Activated T-helper 1 cell treated with anti-CD3 and anti-CD28 coated beads, Interleukin-12 subunit alpha, Interleukin-12 subunit beta, Interleukin-2, Interleukin-4 antibody, amounts not matched to agents 30 ng/mL and 10 ng/mL and 1 ng/mL, durations not matched to agents 14 hours and 24 hours and 36 hours (primary cell): ENCODE results near the gene SSBP3. TPM values are rescaled to one million over a fixed set of nuclear protein-coding genes. Genes with fewer than 3 reads are reported as not detected.

ENCODE experiments used
- DNase-seq: peaks from one replicate; pipeline ENCODE4 v3.0.0; 2021; ENCODE audit warnings: low spot score
- H3K27ac Mint-ChIP-seq: one replicate; pipeline ENCODE4 v1.8.0; 2021; ENCODE audit warnings: mild to moderate bottlenecking, mixed read lengths
- H3K27me3 Mint-ChIP-seq: one replicate; pipeline ENCODE4 v1.8.0; 2022; ENCODE audit warnings: mild to moderate bottlenecking, moderate library complexity, mixed read lengths; ENCODE audit not compliant: insufficient read depth
- H3K36me3 Mint-ChIP-seq: one replicate; pipeline ENCODE4 v1.8.0; 2021; ENCODE audit warnings: low read depth, mixed read lengths
- H3K4me1 Mint-ChIP-seq: one replicate; pipeline ENCODE4 v1.8.0; 2021; ENCODE audit warnings: low read depth, mixed read lengths
- H3K4me3 Mint-ChIP-seq: one replicate; pipeline ENCODE4 v1.8.0; 2021; ENCODE audit warnings: mild to moderate bottlenecking, moderate library complexity, mixed read lengths
- H3K9me3 Mint-ChIP-seq: one replicate; pipeline ENCODE4 v1.8.0; 2021; ENCODE audit warnings: mixed read lengths
- intact Hi-C: fragments of 100-400 bp; cut with micrococcal nuclease; formaldehyde crosslinking; loops from one replicate; pipeline ENCODE4 v1.15.1; 2024
- total RNA-seq: library from RNA; stranded (reverse); gene quantifications from 2 replicates; pipeline ENCODE4 v1.2.3, GENCODE V29; 2022

Gene SSBP3
- total RNA-seq, 1 donor from 2014 or later: 98.0 TPM

DNA sequence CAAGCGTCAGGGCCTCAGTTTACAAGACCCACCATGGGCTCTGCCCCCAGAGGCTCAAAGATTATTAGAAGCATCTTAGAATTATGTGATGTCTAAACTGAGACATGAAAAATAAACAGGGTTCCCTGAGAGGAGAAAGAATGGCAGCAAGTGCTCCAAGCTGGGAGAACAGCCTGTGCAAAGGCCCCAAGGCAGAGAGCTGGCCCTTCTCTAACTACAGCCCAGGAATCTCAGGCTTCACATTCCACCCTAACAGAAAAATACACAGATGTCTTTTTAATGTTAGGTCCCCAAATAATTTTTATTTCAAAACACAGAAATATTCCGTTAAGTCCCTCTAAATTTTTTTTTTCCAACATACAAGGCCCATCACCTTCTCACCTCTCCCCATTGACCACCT, 21.7 kb downstream of the SSBP3 start:
- intact Hi-C loops: no loop called here
- no peak overlapping the region for H3K27ac Mint-ChIP-seq
- no peaks in the 10 kb centered on the region for H3K9me3 Mint-ChIP-seq

DNA sequence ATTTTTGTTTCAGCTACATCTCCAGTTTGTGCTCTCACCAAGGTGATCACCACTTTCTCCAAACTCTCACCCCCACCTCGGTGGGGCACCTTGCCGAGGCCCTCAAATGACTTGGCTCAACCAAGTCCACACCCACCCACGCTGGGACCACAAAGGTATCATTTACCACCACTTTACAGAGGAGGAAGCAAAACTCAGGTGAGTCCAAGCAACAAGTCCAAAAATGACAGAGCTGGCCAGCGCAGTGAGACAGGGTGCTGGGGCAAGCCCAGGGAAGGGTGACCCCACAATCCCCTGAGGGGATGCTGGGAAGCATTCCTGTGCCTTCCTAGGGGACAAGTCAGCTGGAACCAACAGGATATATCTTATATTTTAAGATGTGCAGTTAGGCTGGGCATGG, 24.7 kb downstream of the SSBP3 start:
- no peak overlapping the region for H3K27ac Mint-ChIP-seq

More for the DNA sequence above, 21.7 kb downstream of the SSBP3 start:
- no peak for DNase-seq
- Mint-ChIP-seq H3K4me1 (peaks cover 47% of the 10 kb centered on the region), H3K27me3 (no peaks in the 10 kb centered on the region), H3K4me3 (no peak overlapping the region), H3K36me3 (peaks cover 23% of the 10 kb centered on the region)

DNA sequence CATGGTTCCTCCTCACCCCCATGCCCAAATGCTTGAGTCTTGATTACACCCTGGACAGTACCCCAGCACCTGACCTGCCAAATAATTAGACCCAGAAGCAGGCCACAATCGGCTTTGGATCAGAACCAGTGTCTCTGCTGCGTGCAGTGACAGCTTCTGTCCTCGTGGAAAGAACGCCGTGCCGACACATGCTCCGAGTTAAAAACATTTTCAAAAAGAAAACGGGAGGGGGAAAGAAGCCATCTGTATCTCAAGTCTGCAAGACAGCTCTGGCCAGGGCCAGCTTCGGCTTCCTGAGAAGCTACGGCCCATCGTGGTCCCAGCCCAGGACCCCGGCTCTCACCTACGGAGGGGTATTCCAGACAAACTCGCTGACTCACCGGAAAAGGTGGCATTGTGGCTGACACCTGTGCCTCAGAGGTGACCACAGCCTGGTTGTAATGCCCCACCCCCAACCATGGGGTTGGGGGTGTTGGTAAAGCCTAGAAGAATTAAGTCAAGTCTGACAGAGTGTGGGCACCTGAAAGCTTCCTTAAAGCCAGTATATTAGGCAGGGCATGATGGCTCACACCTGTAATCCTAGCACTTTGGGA, 25.8 kb downstream of the SSBP3 start:
- DNase-seq: no peak
- no peaks in the 10 kb centered on the region for H3K9me3 Mint-ChIP-seq
- peaks cover 30% of the 10 kb centered on the region for H3K36me3 Mint-ChIP-seq
- H3K27me3 Mint-ChIP-seq: no peaks in the 10 kb centered on the region
- H3K4me1 Mint-ChIP-seq: peaks cover 63% of the 10 kb centered on the region
- H3K27ac Mint-ChIP-seq: no peak overlapping the region
- intact Hi-C loops: no loop called here
- no peak overlapping the region for H3K4me3 Mint-ChIP-seq

More for the DNA sequence above, 24.7 kb downstream of the SSBP3 start:
- Mint-ChIP-seq H3K4me1 (peaks cover 64% of the 10 kb centered on the region), H3K9me3 (no peaks in the 10 kb centered on the region), H3K36me3 (peaks cover 28% of the 10 kb centered on the region), H3K4me3 (no peak overlapping the region), H3K27me3 (no peaks in the 10 kb centered on the region)
- intact Hi-C loops: no loop called here
- DNase-seq: no peak

DNA sequence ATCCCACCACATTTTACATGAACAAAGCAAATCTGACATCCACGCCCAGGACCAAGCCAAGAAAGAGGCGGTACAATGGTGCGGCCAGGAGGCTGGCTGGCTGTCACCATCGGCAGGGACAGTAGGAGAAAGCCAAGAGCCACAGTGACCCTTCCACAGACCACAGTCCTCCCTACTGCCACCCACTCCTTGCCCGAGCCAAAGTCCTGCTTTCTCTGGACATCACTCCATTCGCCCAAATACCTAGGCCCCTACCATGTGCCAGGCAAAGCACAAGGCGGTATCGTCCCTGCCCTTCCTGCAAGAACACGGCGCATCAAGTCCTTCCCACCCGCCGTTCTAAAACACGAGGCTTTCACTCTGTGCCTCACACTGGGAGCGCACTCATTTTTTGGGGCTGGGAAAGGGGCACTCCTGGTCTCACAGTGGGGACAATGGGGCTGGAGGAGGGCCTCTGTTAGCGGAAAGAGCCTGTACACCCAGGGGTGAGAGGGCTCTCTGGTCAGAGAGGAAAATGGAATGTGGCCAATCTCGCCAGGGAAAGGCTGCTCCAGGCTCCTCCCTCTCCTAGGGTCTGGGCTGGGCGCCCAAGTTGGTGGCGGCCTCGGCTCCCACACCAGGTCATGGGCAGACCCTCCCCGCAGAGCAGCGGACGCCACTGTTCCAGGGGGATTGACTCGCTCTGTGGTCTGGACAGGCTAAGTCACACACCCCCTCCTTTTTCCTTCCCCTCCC, 26.5 kb downstream of the SSBP3 start:
- Mint-ChIP-seq H3K27me3 (no peaks in the 10 kb centered on the region), H3K27ac (no peak overlapping the region), H3K4me3 (no peak overlapping the region), H3K4me1 (peaks cover 57% of the 10 kb centered on the region), H3K9me3 (no peaks in the 10 kb centered on the region), H3K36me3 (peaks cover 26% of the 10 kb centered on the region)
- intact Hi-C loops: no loop called here
- no peak for DNase-seq

DNA sequence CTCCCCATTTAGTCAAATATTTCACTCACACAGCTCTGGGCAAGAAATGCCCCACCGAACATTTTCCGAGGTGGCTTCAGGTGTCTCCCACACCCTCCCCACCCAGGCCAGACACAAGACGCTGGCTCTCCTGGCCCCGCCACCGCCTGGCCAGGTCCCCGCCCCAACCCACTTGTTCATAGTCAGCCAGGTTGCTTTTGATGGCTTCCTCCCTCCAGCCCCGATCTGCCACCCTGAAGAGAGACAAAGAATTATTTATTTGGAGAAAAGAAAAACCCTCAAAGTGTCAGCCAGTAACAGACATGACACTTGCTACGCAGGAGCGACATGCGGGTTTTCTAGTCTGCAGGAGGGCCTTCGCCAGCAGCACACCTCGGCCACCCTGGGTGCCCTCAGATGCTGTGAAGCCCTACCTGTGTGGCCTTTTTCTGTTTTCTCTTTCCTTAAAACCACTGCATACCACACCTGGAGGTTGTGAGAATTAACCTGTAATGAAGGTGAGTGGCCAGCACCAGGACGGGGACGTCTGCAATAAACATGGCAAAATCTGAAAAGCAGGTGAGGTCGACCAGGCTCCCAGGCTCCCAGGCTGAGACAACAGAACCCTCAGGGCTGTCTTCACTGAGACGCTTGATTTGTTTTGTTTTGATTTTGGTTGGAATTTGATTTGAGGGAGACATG, 27.2 kb downstream of the SSBP3 start:
- no peak overlapping the region for H3K27ac Mint-ChIP-seq
- H3K9me3 Mint-ChIP-seq: no peaks in the 10 kb centered on the region

DNA sequence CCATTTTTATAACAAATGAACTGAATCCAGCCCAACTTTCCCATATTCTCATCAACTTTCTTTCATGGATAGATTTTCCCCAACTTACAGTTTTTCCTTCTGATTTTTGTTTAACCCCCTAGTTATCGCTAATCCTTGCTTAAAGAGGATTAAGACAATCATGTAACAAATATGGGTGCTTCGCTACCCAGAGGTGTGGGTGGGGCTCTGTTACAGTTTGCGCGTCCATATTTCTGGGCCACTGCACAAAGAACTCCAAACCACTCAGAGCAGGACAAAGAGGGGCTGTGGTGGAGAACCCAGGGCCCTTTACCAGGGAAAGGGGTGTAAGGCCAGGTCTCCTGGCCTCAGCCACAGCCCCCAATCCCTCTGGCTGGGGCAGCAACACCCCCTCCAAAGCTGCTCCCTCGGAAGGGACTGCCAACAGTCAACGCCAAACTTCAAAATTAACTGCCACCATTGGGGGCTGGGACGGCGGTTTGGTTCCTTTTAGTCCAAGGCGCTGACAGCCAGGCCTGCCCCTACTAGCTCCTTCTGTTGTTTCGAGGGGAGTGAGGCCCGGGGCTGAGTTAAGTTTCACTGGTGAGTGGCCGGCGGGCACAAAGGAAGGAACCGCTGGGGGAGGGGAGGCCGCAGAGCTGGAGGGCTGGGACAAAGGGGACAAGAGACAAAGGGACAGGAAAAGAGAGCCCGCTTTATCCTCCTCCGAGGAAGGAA, 27.9 kb downstream of the SSBP3 start:
- H3K27ac Mint-ChIP-seq: peak overlapping the region; percentile 34

More for the DNA sequence above, 27.2 kb downstream of the SSBP3 start:
- no peak for DNase-seq
- Mint-ChIP-seq H3K36me3 (peaks cover 29% of the 10 kb centered on the region), H3K4me3 (peak overlapping the region; percentile 5), H3K27me3 (no peaks in the 10 kb centered on the region), H3K4me1 (peaks cover 61% of the 10 kb centered on the region)
- intact Hi-C loops: no loop called here

GRCh38 chr1:54377040-54377691, 29.0 kb downstream of the SSBP3 start:
- H3K9me3 Mint-ChIP-seq: no peaks in the 10 kb centered on the region
- peaks cover 31% of the 10 kb centered on the region for H3K36me3 Mint-ChIP-seq
- peak overlapping the region; percentile 67 for H3K27ac Mint-ChIP-seq
- DNase-seq: no peak
- peak overlapping the region; percentile 37 for H3K4me3 Mint-ChIP-seq
- H3K27me3 Mint-ChIP-seq: no peaks in the 10 kb centered on the region
- intact Hi-C loops: loop anchor here (2.0 kb wide), 1 partner anchor 90 kb away; no protein-coding TSS in a partner anchor
- H3K4me1 Mint-ChIP-seq: peaks cover 73% of the 10 kb centered on the region

More for the DNA sequence above, 27.9 kb downstream of the SSBP3 start:
- Mint-ChIP-seq H3K36me3 (peaks cover 29% of the 10 kb centered on the region), H3K27me3 (no peaks in the 10 kb centered on the region), H3K9me3 (no peaks in the 10 kb centered on the region), H3K4me1 (peaks cover 63% of the 10 kb centered on the region), H3K4me3 (no peak overlapping the region)
- intact Hi-C loops: no loop called here
- no peak for DNase-seq

DNA sequence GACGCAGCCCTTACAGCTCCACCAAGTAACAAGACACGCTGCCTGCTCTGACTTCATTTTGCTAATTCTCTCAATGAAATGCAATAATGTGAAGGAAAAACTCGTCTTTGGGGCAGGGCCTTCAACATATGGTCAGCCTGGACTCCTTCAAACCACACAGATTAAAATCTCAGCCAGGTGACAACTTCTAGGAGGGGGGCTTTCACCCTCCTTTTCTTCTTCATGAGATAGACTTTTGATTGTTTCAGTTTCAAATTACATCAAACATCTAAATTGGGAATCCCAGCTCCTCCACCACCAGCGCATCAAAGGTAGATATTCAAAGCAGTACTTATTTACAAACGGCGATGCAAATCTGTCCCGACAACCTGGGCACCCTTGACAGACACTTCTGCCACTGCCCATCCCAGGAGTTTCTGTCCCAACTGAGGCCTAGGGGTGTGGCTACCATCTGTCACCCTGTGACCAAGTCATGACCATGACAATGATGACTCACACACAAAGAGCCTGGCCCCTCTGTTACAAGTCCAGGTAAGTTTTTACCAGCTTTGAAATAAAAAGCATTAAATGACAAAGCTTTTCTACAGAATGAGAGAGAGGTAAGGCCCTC, 29.7 kb downstream of the SSBP3 start:
- Mint-ChIP-seq H3K27ac (peak overlapping the region; percentile 67), H3K4me1 (peaks cover 77% of the 10 kb centered on the region), H3K9me3 (no peaks in the 10 kb centered on the region), H3K36me3 (peaks cover 31% of the 10 kb centered on the region), H3K27me3 (no peaks in the 10 kb centered on the region), H3K4me3 (no peak overlapping the region)
- intact Hi-C loops: loop anchor here (1.0 to 2.0 kb wide), 3 partner anchors 20 to 90 kb away; no protein-coding TSS in a partner anchor
- peak; percentile 7 for DNase-seq

DNA sequence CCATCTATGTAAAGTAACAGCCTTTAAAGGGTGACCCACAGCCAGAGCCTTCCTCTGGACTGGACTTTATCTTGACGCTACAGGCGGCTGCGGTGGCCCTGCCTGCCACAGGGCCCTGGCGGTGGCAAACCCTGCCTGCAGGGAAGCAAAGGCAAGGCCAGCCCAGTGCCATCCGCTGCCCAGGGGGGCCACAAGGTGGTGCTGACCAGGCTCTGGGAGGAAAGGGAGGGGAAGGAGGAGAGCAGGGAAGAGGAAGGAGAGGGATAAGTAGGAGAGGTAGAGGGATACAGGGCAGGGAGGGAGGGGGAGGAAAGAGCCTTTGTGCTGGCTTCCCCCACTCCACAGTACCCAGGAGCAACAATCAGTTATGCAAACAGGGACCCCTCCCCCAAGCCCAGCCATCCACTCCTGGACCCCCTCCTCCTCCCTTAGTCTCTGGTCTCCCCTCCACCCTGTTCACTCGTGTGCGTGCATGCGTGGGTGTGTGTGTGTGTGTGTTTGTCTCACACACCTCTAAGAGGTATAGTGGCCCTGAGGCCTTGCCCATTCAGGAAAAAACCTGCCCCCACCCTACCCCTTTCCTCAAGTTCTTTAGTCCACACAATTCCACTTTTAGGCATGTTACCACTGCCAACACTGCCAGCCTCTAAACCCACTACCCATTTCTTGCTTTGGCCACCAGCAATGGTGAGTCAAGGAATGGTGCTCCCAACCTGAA, 30.3 kb downstream of the SSBP3 start:
- no peak for DNase-seq
- no peaks in the 10 kb centered on the region for H3K9me3 Mint-ChIP-seq
- peaks cover 29% of the 10 kb centered on the region for H3K36me3 Mint-ChIP-seq
- no peaks in the 10 kb centered on the region for H3K27me3 Mint-ChIP-seq
- H3K27ac Mint-ChIP-seq: peak overlapping the region; percentile 67
- peaks cover 78% of the 10 kb centered on the region for H3K4me1 Mint-ChIP-seq
- H3K4me3 Mint-ChIP-seq: no peak overlapping the region
- intact Hi-C loops: loop anchor here (1.0 to 2.0 kb wide), 3 partner anchors 20 to 89 kb away; no protein-coding TSS in a partner anchor

GRCh38 chr1:54375298-54375697, 30.9 kb downstream of the SSBP3 start:
- H3K4me1 Mint-ChIP-seq: peaks cover 72% of the 10 kb centered on the region
- no peaks in the 10 kb centered on the region for H3K9me3 Mint-ChIP-seq
- DNase-seq: no peak
- peaks cover 31% of the 10 kb centered on the region for H3K36me3 Mint-ChIP-seq
- no peak overlapping the region for H3K4me3 Mint-ChIP-seq
- no peaks in the 10 kb centered on the region for H3K27me3 Mint-ChIP-seq
- H3K27ac Mint-ChIP-seq: no peak overlapping the region
- intact Hi-C loops: no loop called here

DNA sequence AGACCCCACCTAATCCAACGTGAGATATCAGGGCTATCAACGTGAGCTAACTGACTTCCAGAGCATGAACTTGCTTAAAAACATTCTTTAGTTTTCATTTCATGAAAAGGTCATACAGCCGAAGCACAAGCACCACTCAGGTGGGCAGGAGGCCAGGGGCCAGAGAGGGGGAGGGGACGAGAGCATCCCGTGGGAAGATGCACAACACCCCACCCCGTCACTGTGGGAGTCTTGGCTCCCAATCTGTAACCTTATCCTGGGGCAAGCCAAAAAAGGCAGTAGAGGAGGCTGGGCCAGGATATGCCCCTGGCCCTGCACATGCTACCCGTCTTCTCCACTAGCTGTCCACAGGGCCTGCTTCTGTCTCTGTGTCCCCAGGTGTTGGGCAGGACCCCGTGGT, 31.4 kb downstream of the SSBP3 start:
- no peak overlapping the region for H3K4me3 Mint-ChIP-seq
- intact Hi-C loops: no loop called here
- no peaks in the 10 kb centered on the region for H3K27me3 Mint-ChIP-seq
- H3K27ac Mint-ChIP-seq: no peak overlapping the region
- H3K36me3 Mint-ChIP-seq: peaks cover 32% of the 10 kb centered on the region
- H3K4me1 Mint-ChIP-seq: peaks cover 69% of the 10 kb centered on the region
- no peaks in the 10 kb centered on the region for H3K9me3 Mint-ChIP-seq
- no peak for DNase-seq
